WTC11 (cell line): Measurements from ENCODE around the gene ANKLE2.

Source experiments
- ARID4B ChIP-seq: sonication (generic); formaldehyde crosslinking; IDR thresholded peaks from 2 replicates; pipeline ENCODE4 v1.8.0; 2023; ENCODE audit warnings: missing genetic modification reagents, mild to moderate bottlenecking, borderline replicate concordance
- ATF1 ChIP-seq: sonication (generic); formaldehyde crosslinking; IDR thresholded peaks from 2 replicates; pipeline ENCODE4 v1.8.1; 2023; ENCODE audit warnings: mild to moderate bottlenecking, moderate library complexity, missing genetic modification reagents
- CTCF ChIP-seq: fragments of 200-600 bp; IDR thresholded peaks from 2 replicates; pipeline ENCODE4 v1.8.0; 2022; ENCODE audit warnings: antibody characterized with exemption
- ETV6 ChIP-seq: sonication (generic); formaldehyde crosslinking; IDR thresholded peaks from 2 replicates; pipeline ENCODE4 v1.8.1; 2022; ENCODE audit warnings: mild to moderate bottlenecking, missing genetic modification reagents
- JUN ChIP-seq: sonication (generic); formaldehyde crosslinking; IDR thresholded peaks from 2 replicates; pipeline ENCODE4 v1.8.0; 2023; ENCODE audit warnings: mild to moderate bottlenecking, missing genetic modification reagents
- KAT7 ChIP-seq: sonication (generic); formaldehyde crosslinking; IDR thresholded peaks from 2 replicates; pipeline ENCODE4 v1.8.1; 2023; ENCODE audit warnings: missing genetic modification reagents, mild to moderate bottlenecking, borderline replicate concordance
- MAX ChIP-seq: sonication (generic); formaldehyde crosslinking; IDR thresholded peaks from 2 replicates; pipeline ENCODE4 v1.8.0; 2022; ENCODE audit warnings: mild to moderate bottlenecking, missing genetic modification reagents
- MYBL2 ChIP-seq: sonication (generic); formaldehyde crosslinking; IDR thresholded peaks from 2 replicates; pipeline ENCODE4 v1.8.1; 2023; ENCODE audit warnings: mild to moderate bottlenecking, moderate library complexity, missing genetic modification reagents
- TCF7 ChIP-seq: sonication (generic); formaldehyde crosslinking; IDR thresholded peaks from 2 replicates; pipeline ENCODE4 v1.8.0; 2022; ENCODE audit warnings: mild to moderate bottlenecking, low read depth, missing genetic modification reagents, moderate library complexity
- ZNF219 ChIP-seq: sonication (generic); formaldehyde crosslinking; IDR thresholded peaks from 2 replicates; pipeline ENCODE4 v1.8.0; 2023; ENCODE audit warnings: missing genetic modification reagents, mild to moderate bottlenecking, borderline replicate concordance
- ZSCAN18 ChIP-seq: fragments of 250-450 bp; sonication (Bioruptor Pico); IDR thresholded peaks from 2 replicates; pipeline ENCODE4 v2.1.2; 2022; ENCODE audit warnings: mild to moderate bottlenecking, moderate library complexity
- TF ChIP-seq, protein P1 (sequence below): sonication (generic); formaldehyde crosslinking; conservative IDR thresholded peaks from 2 replicates; pipeline ENCODE4 v1.8.1; 2023; ENCODE audit warnings: mild to moderate bottlenecking, low read depth, missing genetic modification reagents, moderate library complexity
- TF ChIP-seq, protein P2 (sequence below): sonication (generic); formaldehyde crosslinking; IDR thresholded peaks from 2 replicates; pipeline ENCODE4 v1.8.1; 2023; ENCODE audit warnings: mild to moderate bottlenecking, missing genetic modification reagents, moderate library complexity
- TF ChIP-seq, protein P3 (sequence below): sonication (generic); formaldehyde crosslinking; IDR thresholded peaks from 2 replicates; pipeline ENCODE4 v1.8.1; 2022; ENCODE audit warnings: missing genetic modification reagents, borderline replicate concordance

DNA sequence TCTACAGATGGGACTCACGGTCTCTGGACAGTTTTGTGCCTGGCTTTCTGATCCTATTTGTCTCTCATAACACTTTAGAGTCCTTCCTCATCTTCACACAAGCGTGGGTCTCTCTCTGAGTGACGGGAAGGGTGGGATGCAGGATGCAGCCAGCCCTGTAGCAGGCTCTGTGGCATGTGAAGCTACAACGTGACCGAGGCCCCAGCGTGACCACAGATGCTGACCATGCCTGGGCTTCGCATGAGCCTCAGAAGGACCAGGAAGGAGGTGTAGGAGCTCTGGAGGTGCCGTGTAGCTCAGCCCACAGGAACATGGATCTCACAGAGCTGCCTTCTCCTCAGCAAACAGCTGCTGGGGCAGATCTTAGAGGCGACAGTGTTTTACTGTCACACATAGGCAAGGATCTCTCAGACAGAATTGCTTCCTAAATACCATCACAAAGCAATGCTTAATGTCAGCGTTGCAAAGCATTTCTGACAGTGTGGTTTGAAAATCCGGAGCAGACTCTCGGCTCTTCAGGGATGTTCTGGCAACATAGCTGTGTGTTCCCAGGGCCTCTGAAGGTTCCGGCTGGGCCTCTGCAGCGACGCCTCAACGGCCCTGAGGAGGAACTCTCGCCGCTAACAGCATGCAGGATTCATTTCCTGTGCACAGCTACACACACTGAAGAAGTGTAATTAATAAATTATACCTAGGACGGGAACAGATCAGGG is 21.9 kb downstream of the ANKLE2 start:
- TF ChIP-seq CTCF (no peak), ZNF219 (CRISPR knock-in tag) (no peak), KAT7 (CRISPR knock-in tag) (no peak), ETV6 (CRISPR knock-in tag) (no peak), MAX (CRISPR knock-in tag) (no peak), JUN (CRISPR knock-in tag) (no peak), ARID4B (CRISPR knock-in tag) (no peak), ZSCAN18 (CRISPR knock-in tag) (no peak), ATF1 (CRISPR knock-in tag) (no peak), MYBL2 (no peak), TCF7 (CRISPR knock-in tag) (no peak)
- TF ChIP-seq, protein P1, sequence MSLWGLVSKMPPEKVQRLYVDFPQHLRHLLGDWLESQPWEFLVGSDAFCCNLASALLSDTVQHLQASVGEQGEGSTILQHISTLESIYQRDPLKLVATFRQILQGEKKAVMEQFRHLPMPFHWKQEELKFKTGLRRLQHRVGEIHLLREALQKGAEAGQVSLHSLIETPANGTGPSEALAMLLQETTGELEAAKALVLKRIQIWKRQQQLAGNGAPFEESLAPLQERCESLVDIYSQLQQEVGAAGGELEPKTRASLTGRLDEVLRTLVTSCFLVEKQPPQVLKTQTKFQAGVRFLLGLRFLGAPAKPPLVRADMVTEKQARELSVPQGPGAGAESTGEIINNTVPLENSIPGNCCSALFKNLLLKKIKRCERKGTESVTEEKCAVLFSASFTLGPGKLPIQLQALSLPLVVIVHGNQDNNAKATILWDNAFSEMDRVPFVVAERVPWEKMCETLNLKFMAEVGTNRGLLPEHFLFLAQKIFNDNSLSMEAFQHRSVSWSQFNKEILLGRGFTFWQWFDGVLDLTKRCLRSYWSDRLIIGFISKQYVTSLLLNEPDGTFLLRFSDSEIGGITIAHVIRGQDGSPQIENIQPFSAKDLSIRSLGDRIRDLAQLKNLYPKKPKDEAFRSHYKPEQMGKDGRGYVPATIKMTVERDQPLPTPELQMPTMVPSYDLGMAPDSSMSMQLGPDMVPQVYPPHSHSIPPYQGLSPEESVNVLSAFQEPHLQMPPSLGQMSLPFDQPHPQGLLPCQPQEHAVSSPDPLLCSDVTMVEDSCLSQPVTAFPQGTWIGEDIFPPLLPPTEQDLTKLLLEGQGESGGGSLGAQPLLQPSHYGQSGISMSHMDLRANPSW (CRISPR knock-in tag) = no peak
- TF ChIP-seq, protein P2, sequence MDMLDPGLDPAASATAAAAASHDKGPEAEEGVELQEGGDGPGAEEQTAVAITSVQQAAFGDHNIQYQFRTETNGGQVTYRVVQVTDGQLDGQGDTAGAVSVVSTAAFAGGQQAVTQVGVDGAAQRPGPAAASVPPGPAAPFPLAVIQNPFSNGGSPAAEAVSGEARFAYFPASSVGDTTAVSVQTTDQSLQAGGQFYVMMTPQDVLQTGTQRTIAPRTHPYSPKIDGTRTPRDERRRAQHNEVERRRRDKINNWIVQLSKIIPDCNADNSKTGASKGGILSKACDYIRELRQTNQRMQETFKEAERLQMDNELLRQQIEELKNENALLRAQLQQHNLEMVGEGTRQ (CRISPR knock-in tag) = no peak
- TF ChIP-seq, protein P3, sequence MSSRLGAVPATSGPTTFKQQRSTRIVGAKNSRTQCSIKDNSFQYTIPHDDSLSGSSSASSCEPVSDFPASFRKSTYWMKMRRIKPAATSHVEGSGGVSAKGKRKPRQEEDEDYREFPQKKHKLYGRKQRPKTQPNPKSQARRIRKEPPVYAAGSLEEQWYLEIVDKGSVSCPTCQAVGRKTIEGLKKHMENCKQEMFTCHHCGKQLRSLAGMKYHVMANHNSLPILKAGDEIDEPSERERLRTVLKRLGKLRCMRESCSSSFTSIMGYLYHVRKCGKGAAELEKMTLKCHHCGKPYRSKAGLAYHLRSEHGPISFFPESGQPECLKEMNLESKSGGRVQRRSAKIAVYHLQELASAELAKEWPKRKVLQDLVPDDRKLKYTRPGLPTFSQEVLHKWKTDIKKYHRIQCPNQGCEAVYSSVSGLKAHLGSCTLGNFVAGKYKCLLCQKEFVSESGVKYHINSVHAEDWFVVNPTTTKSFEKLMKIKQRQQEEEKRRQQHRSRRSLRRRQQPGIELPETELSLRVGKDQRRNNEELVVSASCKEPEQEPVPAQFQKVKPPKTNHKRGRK (CRISPR knock-in tag) = no peak
